Thyroid gland (tissue), 4 donors: ENCODE measurements around the gene IGLON5.

Experiments used
- CTCF ChIP-seq, 6 experiments: fragments of 200-600 bp in 3 of 6; fragments of 450-650 bp in 3 of 6; sonication (generic) in 3 of 6; IDR thresholded peaks; one replicate each; pipeline ENCODE4 v1.5.1; 2016 to 2019; ENCODE audit warnings: antibody characterized with exemption in 6 of 6, mild to moderate bottlenecking in 2 of 6, inconsistent platforms in 1 of 6, moderate library complexity in 1 of 6
- POLR2A ChIP-seq, 2 donors: fragments of 450-650 bp; IDR thresholded peaks; one replicate each; pipeline ENCODE4 v1.6.1; 2017; ENCODE audit warnings: antibody characterized with exemption in 2 of 2, mild to moderate bottlenecking in 2 of 2, moderate library complexity in 1 of 2

- no peak for TF ChIP-seq CTCF (IDR thresholded peaks at IDR 0.05)
- no peak for TF ChIP-seq POLR2A (IDR thresholded peaks at IDR 0.05)
Observed at GRCh38 chr19:51263808-51264207, 47.6 kb upstream of the IGLON5 start.
